ENCODE measurements around the gene TSPAN31.

TSPAN31 gene

DNA sequence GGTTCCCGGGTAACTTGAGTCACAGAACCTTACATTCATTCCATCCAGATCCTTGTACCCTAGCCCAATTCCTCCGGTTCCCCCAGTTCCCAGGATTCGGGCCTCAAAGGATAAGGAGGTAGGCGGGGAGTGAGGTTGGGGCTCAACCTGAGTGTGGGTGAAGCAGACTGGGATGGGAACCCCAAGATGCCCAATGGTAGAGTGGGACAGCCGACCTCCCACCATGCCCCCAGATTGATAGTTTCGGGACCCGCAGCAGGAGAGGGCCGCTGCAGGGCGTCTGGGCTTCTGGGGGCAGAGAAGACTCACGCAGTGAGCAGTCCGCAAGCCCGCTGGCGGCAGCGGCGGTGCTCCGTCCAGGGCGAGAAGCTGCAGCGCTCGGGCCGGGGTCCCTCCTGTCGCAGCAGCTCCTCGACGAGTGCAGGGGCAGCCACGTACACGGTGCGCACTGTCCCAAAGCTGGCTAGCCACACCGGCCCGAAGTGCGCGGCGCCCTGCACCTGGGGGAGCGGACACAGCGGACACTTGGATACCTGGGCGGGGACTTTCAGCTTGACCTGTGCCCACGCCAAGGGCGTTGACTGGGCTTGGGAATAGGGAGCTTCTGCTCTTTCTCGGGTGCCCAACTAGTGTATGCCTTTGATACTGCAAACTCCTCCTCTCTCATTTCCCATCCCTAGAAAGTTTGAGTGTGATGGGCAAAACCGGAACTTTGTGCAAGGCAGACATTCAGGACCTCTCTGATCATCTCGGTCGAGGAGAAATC is 21.0 kb downstream of the TSPAN31 start (continued):
- TF ChIP-seq, protein P1, sequence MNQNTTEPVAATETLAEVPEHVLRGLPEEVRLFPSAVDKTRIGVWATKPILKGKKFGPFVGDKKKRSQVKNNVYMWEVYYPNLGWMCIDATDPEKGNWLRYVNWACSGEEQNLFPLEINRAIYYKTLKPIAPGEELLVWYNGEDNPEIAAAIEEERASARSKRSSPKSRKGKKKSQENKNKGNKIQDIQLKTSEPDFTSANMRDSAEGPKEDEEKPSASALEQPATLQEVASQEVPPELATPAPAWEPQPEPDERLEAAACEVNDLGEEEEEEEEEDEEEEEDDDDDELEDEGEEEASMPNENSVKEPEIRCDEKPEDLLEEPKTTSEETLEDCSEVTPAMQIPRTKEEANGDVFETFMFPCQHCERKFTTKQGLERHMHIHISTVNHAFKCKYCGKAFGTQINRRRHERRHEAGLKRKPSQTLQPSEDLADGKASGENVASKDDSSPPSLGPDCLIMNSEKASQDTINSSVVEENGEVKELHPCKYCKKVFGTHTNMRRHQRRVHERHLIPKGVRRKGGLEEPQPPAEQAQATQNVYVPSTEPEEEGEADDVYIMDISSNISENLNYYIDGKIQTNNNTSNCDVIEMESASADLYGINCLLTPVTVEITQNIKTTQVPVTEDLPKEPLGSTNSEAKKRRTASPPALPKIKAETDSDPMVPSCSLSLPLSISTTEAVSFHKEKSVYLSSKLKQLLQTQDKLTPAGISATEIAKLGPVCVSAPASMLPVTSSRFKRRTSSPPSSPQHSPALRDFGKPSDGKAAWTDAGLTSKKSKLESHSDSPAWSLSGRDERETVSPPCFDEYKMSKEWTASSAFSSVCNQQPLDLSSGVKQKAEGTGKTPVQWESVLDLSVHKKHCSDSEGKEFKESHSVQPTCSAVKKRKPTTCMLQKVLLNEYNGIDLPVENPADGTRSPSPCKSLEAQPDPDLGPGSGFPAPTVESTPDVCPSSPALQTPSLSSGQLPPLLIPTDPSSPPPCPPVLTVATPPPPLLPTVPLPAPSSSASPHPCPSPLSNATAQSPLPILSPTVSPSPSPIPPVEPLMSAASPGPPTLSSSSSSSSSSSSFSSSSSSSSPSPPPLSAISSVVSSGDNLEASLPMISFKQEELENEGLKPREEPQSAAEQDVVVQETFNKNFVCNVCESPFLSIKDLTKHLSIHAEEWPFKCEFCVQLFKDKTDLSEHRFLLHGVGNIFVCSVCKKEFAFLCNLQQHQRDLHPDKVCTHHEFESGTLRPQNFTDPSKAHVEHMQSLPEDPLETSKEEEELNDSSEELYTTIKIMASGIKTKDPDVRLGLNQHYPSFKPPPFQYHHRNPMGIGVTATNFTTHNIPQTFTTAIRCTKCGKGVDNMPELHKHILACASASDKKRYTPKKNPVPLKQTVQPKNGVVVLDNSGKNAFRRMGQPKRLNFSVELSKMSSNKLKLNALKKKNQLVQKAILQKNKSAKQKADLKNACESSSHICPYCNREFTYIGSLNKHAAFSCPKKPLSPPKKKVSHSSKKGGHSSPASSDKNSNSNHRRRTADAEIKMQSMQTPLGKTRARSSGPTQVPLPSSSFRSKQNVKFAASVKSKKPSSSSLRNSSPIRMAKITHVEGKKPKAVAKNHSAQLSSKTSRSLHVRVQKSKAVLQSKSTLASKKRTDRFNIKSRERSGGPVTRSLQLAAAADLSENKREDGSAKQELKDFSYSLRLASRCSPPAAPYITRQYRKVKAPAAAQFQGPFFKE (tag by site-specific recombination; IDR thresholded peaks at IDR 0.05; ENCODE audit: borderline replicate concordance): 0 out of 2 replicates have a peak, but pooled peaks have one; percentile 29

DNA sequence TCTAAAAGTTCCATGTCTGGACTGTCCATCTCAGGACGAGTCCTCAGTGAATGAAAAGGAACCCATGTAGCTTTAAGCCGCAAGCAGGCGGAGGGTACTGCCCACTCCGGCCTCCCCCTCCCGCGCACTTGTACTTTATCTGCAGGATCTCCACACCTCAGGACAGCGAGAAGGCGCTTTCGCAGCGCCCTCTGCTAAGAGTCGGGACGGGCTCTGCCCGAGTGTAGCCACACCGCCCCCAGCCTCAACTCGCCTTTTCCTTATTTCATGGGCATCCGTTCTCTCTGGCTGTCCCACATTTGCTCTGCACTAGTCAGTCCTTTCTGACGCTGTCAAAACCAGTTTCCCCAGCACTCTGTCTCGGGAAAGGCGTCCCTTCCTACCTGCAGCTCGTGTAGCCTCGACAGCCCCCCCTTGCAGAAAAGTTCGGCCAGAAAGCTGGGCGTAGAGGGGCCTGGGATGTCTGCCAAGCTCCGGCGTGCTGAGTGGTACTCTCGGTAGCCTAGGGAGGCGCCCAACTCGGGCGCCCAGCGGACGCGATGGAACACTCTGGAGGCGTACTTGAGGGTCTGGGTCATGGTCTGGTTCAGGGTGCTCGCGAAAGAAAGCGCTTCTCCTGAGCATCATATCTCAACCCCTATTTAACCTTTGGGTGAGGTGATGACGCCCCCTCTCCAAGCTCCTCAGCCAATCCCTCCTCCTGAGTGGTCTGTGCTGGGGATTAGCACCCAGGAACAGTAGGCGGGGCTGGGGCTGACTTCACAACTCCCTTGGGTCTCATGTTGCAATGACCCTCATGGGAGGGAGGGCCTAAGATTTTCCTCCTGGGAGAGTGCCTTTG is 21.8 kb downstream of the TSPAN31 start, which contains the start of gene CYP27B1:
TSS of gene CYP27B1 (minus strand) at position 615 of the 841 bp plus-strand sequence. CDS start at position 578, 37 bp downstream.
- Histone ChIP-seq H3K9me3 (ENCODE audit: control insufficient read depth, insufficient read depth, low read depth, low read length) (no peaks in the 10 kb centered on the region), H3K36me3 (ENCODE audit: control insufficient read depth in 2 of 2, insufficient read depth in 1 of 2, low read length in 2 of 2) (peaks cover 0 to 34% of the 10 kb centered on the region in 2 experiments; a peak in 2 of 3 replicates), H3K4me3 (ENCODE audit: low read depth, low read length) (peak within 1 kb of the TSS; percentile 24), H3K27ac (ENCODE audit: extremely low read depth, low read depth, low read length) (no peak within 1 kb of the TSS; the same call in 1 of the 2 replicates), H3K4me1 (ENCODE audit: control insufficient read depth, insufficient read depth, low read length) (peaks cover 18% of the 10 kb centered on the region)
- ChIA-PET CTCF (interaction anchor here (0.5 to 3.8 kb wide), 11 partner anchors 9 to 174 kb away, joined by 3 to 26 read pairs (median 3); partner anchors contain the start of genes MARCHF9 and TSFM), POLR2A (interaction anchor here (0.5 to 2.5 kb wide), 7 partner anchors 10 to 127 kb away, joined by 3 to 8 read pairs (median 4); partner anchors contain the start of genes CDK4 and TSPAN31)
- TF ChIP-seq ZNF223 (tag by site-specific recombination; IDR thresholded peaks at IDR 0.05) (no peak), ZNF324 (tag by site-specific recombination; IDR thresholded peaks at IDR 0.05) (0 out of 2 replicates have a peak, but pooled peaks have one; percentile 29), ZBTB20 (tag by site-specific recombination; IDR thresholded peaks at IDR 0.05) (peak; percentile 23; the same call in 1 of the 2 replicates), KLF16 (tag by site-specific recombination; IDR thresholded peaks at IDR 0.05) (peak; percentile 19; the same call in 1 of the 2 replicates), ZNF341 (tag by site-specific recombination; IDR thresholded peaks at IDR 0.05; ENCODE audit: low read depth) (peak; percentile 97), ZNF37A (tag by site-specific recombination; IDR thresholded peaks at IDR 0.05) (no peak), RBAK (tag by site-specific recombination; IDR thresholded peaks at IDR 0.05) (no peak), GFI1B (tag by site-specific recombination; IDR thresholded peaks at IDR 0.05) (no peak), ZNF335 (tag by site-specific recombination; conservative IDR thresholded peaks at IDR 0.05) (peak; percentile 58), ZBTB8A (tag by site-specific recombination; IDR thresholded peaks at IDR 0.05) (peak; percentile 97), ZNF292 (tag by site-specific recombination; IDR thresholded peaks at IDR 0.05; ENCODE audit: borderline replicate concordance, low read depth) (no peak), OSR2 (tag by site-specific recombination; IDR thresholded peaks at IDR 0.05) (peak; percentile 69), EGR2 (tag by site-specific recombination; IDR thresholded peaks at IDR 0.05; ENCODE audit: low read depth) (peak; percentile 70), ZFHX2 (tag by site-specific recombination; conservative IDR thresholded peaks at IDR 0.05) (peak; percentile 44), ZNF561 (tag by site-specific recombination; IDR thresholded peaks at IDR 0.05; ENCODE audit: borderline replicate concordance) (0 out of 2 replicates have a peak, but pooled peaks have one; percentile 57), MZF1 (tag by site-specific recombination; IDR thresholded peaks at IDR 0.05; ENCODE audit: borderline replicate concordance) (peak; percentile 61; the same call in 1 of the 2 replicates), ZFP37 (tag by site-specific recombination; IDR thresholded peaks at IDR 0.05) (peak; percentile 33; the same call in 1 of the 2 replicates), WT1 (tag by site-specific recombination; IDR thresholded peaks at IDR 0.05) (peak; percentile 68), SP3 (tag by site-specific recombination; IDR thresholded peaks at IDR 0.05) (peak; percentile 52; the same call in 1 of the 2 replicates), SP7 (tag by site-specific recombination; IDR thresholded peaks at IDR 0.05) (peak; percentile 67), GLIS1 (tag by site-specific recombination; IDR thresholded peaks at IDR 0.05) (peak; percentile 71), ZNF394 (tag by site-specific recombination; IDR thresholded peaks at IDR 0.05; ENCODE audit: borderline replicate concordance) (peak; percentile 60; the same call in 1 of the 2 replicates), ZBTB17 (tag by site-specific recombination; IDR thresholded peaks at IDR 0.05) (peak; percentile 72)
- TF ChIP-seq, protein P2, sequence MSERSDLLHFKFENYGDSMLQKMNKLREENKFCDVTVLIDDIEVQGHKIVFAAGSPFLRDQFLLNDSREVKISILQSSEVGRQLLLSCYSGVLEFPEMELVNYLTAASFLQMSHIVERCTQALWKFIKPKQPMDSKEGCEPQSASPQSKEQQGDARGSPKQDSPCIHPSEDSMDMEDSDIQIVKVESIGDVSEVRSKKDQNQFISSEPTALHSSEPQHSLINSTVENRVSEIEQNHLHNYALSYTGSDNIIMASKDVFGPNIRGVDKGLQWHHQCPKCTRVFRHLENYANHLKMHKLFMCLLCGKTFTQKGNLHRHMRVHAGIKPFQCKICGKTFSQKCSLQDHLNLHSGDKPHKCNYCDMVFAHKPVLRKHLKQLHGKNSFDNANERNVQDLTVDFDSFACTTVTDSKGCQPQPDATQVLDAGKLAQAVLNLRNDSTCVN (tag by site-specific recombination; optimal IDR thresholded peaks at IDR 0.05): peak; percentile 11
- TF ChIP-seq, protein P3, sequence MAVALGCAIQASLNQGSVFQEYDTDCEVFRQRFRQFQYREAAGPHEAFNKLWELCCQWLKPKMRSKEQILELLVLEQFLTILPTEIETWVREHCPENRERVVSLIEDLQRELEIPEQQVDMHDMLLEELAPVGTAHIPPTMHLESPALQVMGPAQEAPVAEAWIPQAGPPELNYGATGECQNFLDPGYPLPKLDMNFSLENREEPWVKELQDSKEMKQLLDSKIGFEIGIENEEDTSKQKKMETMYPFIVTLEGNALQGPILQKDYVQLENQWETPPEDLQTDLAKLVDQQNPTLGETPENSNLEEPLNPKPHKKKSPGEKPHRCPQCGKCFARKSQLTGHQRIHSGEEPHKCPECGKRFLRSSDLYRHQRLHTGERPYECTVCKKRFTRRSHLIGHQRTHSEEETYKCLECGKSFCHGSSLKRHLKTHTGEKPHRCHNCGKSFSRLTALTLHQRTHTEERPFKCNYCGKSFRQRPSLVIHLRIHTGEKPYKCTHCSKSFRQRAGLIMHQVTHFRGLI (tag by site-specific recombination; IDR thresholded peaks at IDR 0.05): peak; percentile 99
